ENCODE measurements around the gene CROCC2.

The CROCC2 gene

GRCh38 chr2:240905176-240905781 lies 857 bp upstream of the CROCC2 start:
- CTCF ChIA-PET = no interaction called here
- no peak for TF ChIP-seq CTCF (conservative IDR thresholded peaks at IDR 0.05; ENCODE audit: low read depth)
- no peak for DNase-seq (ENCODE audit: low spot score)
- POLR2A ChIA-PET (ENCODE audit: low non-redundant PET) = no interaction called here
- no peak overlapping the region for H3K27ac ChIP-seq

- no peak overlapping the region for H3K27ac ChIP-seq
- ChIA-PET POLR2A (ENCODE audit: low non-redundant PET) (no interaction called here), CTCF (interaction anchor here (0.6 kb wide), 1 partner anchor 14 kb away, joined by 3 read pairs; no protein-coding TSS in a partner anchor)
- TF ChIP-seq CTCF (conservative IDR thresholded peaks at IDR 0.05; ENCODE audit: low read depth) = no peak
- no peak for DNase-seq (ENCODE audit: low spot score)
Measured at GRCh38 chr2:240906911-240907590, 915 bp downstream of the CROCC2 start.

- TF ChIP-seq CTCF (conservative IDR thresholded peaks at IDR 0.05; ENCODE audit: low read depth) = no peak
- DNase-seq (ENCODE audit: low spot score) = no peak
- no peak overlapping the region for H3K27ac ChIP-seq
- ChIA-PET CTCF (no interaction called here), POLR2A (ENCODE audit: low non-redundant PET) (no interaction called here)
Measured at GRCh38 chr2:240909216-240909974, 3.3 kb downstream of the CROCC2 start.

- ChIA-PET POLR2A (ENCODE audit: low non-redundant PET) (no interaction called here), CTCF (no interaction called here)
- H3K27ac ChIP-seq = no peak overlapping the region
- DNase-seq (ENCODE audit: low spot score) = peak; percentile 36
- TF ChIP-seq CTCF (conservative IDR thresholded peaks at IDR 0.05; ENCODE audit: low read depth) = no peak
Measured at GRCh38 chr2:240911641-240912265, 5.6 kb downstream of the CROCC2 start.

- CTCF ChIA-PET = interaction anchor here (0.6 to 3.0 kb wide), 7 partner anchors 13 to 281 kb away, joined by 3 to 14 read pairs (median 6); partner anchors contain the start of gene MAB21L4
- TF ChIP-seq CTCF (conservative IDR thresholded peaks at IDR 0.05; ENCODE audit: low read depth) = no peak
- peak overlapping the region; percentile 52 for H3K27ac ChIP-seq
- no peak for DNase-seq (ENCODE audit: low spot score)
- POLR2A ChIA-PET (ENCODE audit: low non-redundant PET) = interaction anchor here (0.6 kb wide), 1 partner anchor 306 kb away, joined by 3 read pairs; no protein-coding TSS in a partner anchor
Measured at GRCh38 chr2:240912878-240913809, 7.0 kb downstream of the CROCC2 start.

Measured in RWPE1 (cell line).